ENCODE results near the gene TMEFF2.
A peak's percentile ranks its signal among the peaks of the same experiment; 100 is the strongest.

Gene TMEFF2

GRCh38 chr2:192194265-192194865 is 368 bp downstream of the TMEFF2 start:
- DNase-seq = peak; percentile 52
- no peaks in the 10 kb centered on the region for H3K9me3 Mint-ChIP-seq
- H3K27ac Mint-ChIP-seq = no peak overlapping the region
- no peak for TF ChIP-seq CTCF (IDR thresholded peaks at IDR 0.05)
- peaks cover 32% of the 10 kb centered on the region for H3K4me1 Mint-ChIP-seq
- peak overlapping the region; percentile 71 for H3K4me3 Mint-ChIP-seq
- no peaks in the 10 kb centered on the region for H3K36me3 Mint-ChIP-seq (ENCODE audit: low read depth)
- peaks cover 85% of the 10 kb centered on the region for H3K27me3 Mint-ChIP-seq (ENCODE audit: low read depth, poor library complexity)

GRCh38 chr2:192190474-192190873 is 4.3 kb downstream of the TMEFF2 start:
- Mint-ChIP-seq H3K27me3 (ENCODE audit: low read depth, poor library complexity) (peaks cover 58% of the 10 kb centered on the region), H3K9me3 (no peaks in the 10 kb centered on the region), H3K27ac (no peak overlapping the region), H3K36me3 (ENCODE audit: low read depth) (no peaks in the 10 kb centered on the region), H3K4me1 (peaks cover 16% of the 10 kb centered on the region), H3K4me3 (no peak overlapping the region)
- no peak for DNase-seq
- peak; percentile 33 for TF ChIP-seq CTCF (IDR thresholded peaks at IDR 0.05)

GRCh38 chr2:192186806-192187205 is 7.9 kb downstream of the TMEFF2 start:
- H3K36me3 Mint-ChIP-seq (ENCODE audit: low read depth) = no peaks in the 10 kb centered on the region

GRCh38 chr2:192184349-192184748 is 10.4 kb downstream of the TMEFF2 start:
- Mint-ChIP-seq H3K4me3 (no peak overlapping the region), H3K36me3 (ENCODE audit: low read depth) (no peaks in the 10 kb centered on the region), H3K27me3 (ENCODE audit: low read depth, poor library complexity) (peaks cover 14% of the 10 kb centered on the region), H3K4me1 (no peaks in the 10 kb centered on the region), H3K9me3 (no peaks in the 10 kb centered on the region), H3K27ac (no peak overlapping the region)
- DNase-seq = no peak
- no peak for TF ChIP-seq CTCF (IDR thresholded peaks at IDR 0.05)

More at GRCh38 chr2:192186806-192187205, 7.9 kb downstream of the TMEFF2 start:
- no peak for DNase-seq
- no peaks in the 10 kb centered on the region for H3K9me3 Mint-ChIP-seq
- no peak for TF ChIP-seq CTCF (IDR thresholded peaks at IDR 0.05)
- no peaks in the 10 kb centered on the region for H3K4me1 Mint-ChIP-seq
- peaks cover 30% of the 10 kb centered on the region for H3K27me3 Mint-ChIP-seq (ENCODE audit: low read depth, poor library complexity)
- no peak overlapping the region for H3K27ac Mint-ChIP-seq
- no peak overlapping the region for H3K4me3 Mint-ChIP-seq

- H3K9me3 Mint-ChIP-seq = no peaks in the 10 kb centered on the region
- no peaks in the 10 kb centered on the region for H3K4me1 Mint-ChIP-seq
- H3K27me3 Mint-ChIP-seq (ENCODE audit: low read depth, poor library complexity) = peaks cover 14% of the 10 kb centered on the region
- H3K36me3 Mint-ChIP-seq (ENCODE audit: low read depth) = no peaks in the 10 kb centered on the region
- no peak for DNase-seq
- H3K27ac Mint-ChIP-seq = no peak overlapping the region
- no peak for TF ChIP-seq CTCF (IDR thresholded peaks at IDR 0.05)
- no peak overlapping the region for H3K4me3 Mint-ChIP-seq
Measured at GRCh38 chr2:192183296-192183695, 11.4 kb downstream of the TMEFF2 start.

- H3K9me3 Mint-ChIP-seq = no peaks in the 10 kb centered on the region
- H3K36me3 Mint-ChIP-seq (ENCODE audit: low read depth) = no peaks in the 10 kb centered on the region
- no peak overlapping the region for H3K4me3 Mint-ChIP-seq
- H3K27ac Mint-ChIP-seq = no peak overlapping the region
- H3K4me1 Mint-ChIP-seq = no peaks in the 10 kb centered on the region
- no peak for TF ChIP-seq CTCF (IDR thresholded peaks at IDR 0.05)
- DNase-seq = no peak
- H3K27me3 Mint-ChIP-seq (ENCODE audit: low read depth, poor library complexity) = no peaks in the 10 kb centered on the region
Measured at GRCh38 chr2:192166946-192167345, 27.8 kb downstream of the TMEFF2 start.

All from nephron progenitor cell (in vitro differentiated cells).